Tibial nerve (tissue), 3 donors: ENCODE measurements around the gene NFASC.

Experiments used
- EP300 ChIP-seq, 2 donors: sonication (generic); formaldehyde crosslinking; IDR thresholded peaks; one replicate each; pipeline ENCODE4 v1.6.1; 2017; ENCODE audit warnings: antibody characterized with exemption in 2 of 2, mild to moderate bottlenecking in 1 of 2
- POLR2A ChIP-seq, 2 donors: fragments of 450-650 bp; IDR thresholded peaks; one replicate each; pipeline ENCODE4 v1.6.1; 2017; ENCODE audit warnings: antibody characterized with exemption in 2 of 2, mild to moderate bottlenecking in 2 of 2, moderate library complexity in 2 of 2

DNA sequence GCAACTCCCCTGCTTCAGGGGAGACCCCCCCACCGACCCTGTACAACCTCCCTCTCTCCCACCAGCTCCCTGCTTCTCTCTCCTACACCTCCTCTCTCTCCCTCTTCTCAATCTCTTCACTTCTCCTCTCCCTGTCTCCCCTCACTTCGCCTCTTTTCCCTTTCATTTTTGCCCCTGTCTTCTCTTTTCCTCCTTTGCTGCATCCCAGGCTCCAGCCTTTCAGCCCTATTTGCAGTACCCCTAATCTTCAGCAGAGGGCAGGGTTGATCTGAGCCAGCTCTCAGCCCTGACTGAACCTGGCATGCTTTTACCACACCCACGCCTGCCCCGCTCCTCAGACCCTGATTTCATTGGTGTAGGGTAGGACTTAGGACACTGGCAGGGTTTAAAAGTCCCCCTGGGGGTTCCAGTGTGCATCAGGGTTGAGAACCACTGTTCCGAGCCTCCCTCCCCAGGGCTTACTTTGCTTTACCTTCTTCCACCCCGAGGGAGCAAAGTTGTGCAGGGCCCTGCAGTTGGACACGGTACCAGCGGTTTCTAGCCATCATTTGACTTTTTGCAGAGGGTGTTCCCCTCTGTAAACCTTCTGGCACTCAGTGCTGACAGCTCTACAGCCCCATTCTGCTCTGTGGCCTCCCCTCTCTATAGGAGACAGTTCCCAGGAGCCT, 105.0 kb downstream of the NFASC start:
- TF ChIP-seq EP300 (IDR thresholded peaks at IDR 0.05) (no peak), POLR2A (IDR thresholded peaks at IDR 0.05) (no peak)
